Stimulated activated CD8-positive, alpha-beta memory T cell treated with anti-CD3 and anti-CD28 coated beads, Interleukin-7, amount 100 ng/mL, for 1 hour (primary cell): Measurements from ENCODE around the gene CSF1R.
"Not testable (repeated sequence)": the region's sequence is repeated elsewhere in the genome, so short reads cannot be mapped to it uniquely, and the experiment has no call there.

Experiments
- DNase-seq, 2 donors: peaks; one replicate each; pipeline ENCODE4 v3.0.0-alpha.2; 2020; ENCODE audit warnings: low read depth in 2 of 2

The CSF1R gene

GRCh38 chr5:150054569-150054968 lies 31.8 kb downstream of the CSF1R start:
- no peak for DNase-seq

DNA sequence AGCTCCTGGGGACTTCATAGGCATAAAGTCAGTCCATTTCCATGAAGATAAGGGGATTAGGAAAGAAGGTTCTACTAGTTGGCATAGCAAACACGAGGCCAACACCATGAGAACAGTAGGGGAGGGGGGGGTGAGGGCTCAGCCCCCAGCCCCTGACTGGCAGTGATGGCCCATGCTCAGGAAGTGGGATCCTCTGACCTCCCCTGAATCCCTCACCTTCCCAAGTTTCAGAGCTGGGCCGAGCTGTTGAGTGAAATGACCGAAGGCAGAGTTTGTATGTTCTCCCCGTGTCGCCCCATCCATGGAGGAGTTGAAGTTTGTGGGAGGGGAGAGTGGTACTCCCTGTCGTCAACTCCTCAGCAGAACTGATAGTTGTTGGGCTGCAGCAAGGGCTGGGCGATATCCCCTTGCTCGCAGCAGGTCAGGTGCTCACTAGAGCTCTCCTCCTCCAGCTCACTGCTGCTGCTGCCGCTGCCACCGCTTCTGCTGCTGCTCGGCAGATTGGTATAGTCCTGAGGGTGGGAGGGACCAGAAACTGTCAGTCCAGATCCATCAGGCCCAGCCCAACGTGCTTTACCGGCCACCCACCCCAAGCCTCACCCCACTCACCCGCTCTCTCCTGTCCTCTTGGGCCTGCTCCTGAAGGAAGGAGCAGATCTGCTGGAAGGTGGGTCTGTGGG lies 32.5 kb downstream of the CSF1R start:
- DNase-seq, result no peak

- DNase-seq, result no peak
These were observed 33.2 kb downstream of the CSF1R start for GRCh38 chr5:150052956-150053712.

DNA sequence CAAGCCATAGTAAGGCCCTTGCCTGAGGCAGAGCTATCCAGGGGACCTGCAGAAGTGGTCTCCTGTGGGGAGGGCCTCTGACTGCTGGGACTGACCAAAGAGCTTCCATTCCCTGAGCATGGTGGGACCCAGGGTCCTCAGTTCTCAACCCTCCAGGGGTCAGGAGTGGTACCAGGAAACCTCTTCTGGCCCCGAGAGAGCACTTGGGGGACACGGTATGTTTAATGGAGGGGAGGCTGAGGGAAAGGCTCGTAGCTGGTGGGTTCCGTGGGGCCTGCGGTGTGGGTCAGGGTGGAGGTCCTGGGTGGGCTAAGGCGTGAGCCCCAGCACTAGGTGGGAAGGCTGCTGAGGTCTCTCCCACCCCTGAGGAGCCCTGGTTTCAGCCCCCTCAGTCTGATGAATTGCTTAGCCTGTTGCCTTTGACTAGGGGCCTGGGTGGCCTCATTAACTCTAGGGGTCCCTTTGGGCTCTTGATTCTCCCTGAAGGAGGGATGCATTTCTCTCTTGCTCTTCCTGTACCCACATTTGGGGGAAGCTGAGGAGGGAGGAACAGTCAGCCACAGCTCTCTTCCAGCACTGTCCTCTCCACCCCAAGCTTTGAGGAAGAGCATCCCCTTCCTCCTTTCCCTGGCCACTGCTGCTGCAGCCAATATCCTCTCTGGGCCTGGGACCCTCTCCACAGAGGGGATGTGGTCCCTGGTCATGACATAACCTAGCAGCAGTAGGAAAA lies 34.0 kb downstream of the CSF1R start:
- DNase-seq, result no peak

DNA sequence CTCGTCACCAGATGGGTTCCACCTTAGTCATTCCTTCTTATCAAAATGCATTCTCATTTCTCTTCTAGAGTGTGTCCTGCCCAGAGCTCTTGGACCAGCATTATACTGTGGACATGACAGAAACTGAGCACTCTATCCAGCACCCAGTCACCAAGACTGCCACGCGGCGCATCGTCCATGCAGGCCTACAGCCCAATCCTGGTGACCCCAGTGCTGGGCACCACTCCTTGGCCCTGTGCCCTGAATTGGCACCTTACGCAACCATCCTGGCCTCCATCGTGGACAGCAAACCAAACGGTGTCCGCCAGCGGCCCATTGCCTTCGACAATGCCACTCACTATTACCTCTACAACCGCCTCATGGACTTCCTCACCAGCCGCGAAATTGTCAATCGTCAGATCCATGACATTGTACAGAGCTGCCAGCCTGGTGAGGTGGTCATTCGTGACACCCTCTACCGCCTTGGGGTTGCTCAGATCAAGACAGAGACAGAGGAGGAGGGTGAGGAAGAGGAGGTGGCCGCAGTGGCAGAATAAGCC lies 34.6 kb downstream of the CSF1R start:
- no peak for DNase-seq

DNA sequence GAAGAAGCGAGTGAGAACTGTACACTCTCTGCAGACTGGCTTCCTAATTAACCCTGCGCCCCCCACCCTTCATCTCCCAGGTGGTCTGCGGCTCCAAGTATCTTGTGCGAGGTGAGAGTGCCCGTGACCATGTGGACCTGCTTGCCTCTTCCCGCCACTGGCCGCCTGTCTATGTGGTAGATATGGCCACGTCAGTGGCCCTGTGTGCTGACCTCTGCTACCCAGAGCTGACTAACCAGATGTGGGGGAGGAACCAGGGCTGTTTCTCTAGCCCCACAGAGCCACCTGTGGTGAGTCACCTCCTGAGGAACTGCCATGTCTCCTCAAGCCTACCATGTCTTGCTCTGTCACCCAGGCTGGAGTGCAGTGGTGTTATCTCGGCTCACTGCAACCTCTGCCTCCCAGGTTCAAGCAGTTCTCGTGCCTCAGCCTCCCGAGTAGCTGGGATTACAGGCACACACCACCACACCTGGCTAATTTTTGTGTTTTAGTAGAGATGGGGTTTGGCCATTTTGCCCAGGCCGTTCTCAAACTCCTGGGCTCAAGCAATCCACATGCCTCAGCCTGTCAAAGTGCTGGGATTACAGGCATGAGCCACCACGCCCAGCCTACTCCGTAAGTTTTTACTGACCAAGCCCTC lies 36.1 kb downstream of the CSF1R start:
- not testable (repeated sequence) for DNase-seq

DNA sequence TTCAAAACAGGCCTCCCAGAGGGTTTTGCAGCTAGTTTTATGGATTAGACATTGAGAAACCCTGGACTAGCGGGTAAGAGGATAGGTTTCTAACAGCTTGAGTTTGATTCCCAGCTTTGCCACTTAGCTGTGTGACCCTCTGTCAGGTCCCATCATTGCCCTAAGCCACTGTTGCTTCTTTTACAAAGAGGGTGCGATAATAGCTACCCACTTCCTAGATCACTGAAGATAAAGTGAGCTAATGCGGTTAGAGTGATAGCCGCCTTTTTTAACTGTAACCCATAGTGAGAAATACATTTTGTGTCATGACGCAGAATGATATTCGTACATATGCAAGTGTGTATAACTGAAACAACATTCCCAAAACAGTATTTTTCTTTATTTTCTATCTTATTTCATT lies 40.3 kb downstream of the CSF1R start:
- no peak for DNase-seq

GRCh38 chr5:150045549-150045948 lies 40.8 kb downstream of the CSF1R start:
- no peak for DNase-seq

GRCh38 chr5:150044712-150045111 lies 41.6 kb downstream of the CSF1R start:
- no peak for DNase-seq

- no peak for DNase-seq
These were observed 42.0 kb downstream of the CSF1R start for GRCh38 chr5:150044329-150044681.

- DNase-seq, result no peak
These were observed 42.6 kb downstream of the CSF1R start for GRCh38 chr5:150043657-150044328.

DNA sequence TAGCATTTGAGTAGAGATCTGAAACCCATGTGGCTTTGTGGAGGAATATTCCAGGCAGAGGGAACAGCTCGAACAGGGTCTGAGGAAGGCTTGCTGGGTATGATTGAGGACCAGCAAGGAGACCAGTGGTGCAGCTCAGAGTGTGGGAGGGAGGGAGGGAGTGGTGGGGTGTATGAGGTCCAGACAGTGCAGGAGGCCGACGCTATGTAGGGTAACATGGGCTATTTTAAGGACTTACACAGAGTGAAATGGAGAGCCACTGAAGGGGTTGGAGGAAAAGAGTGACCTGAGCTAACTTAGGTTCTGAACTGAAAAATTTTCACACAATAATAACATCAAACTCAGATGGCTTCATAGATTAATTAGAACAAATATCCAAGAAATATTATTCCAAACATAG lies 43.9 kb downstream of the CSF1R start:
- no peak for DNase-seq

DNA sequence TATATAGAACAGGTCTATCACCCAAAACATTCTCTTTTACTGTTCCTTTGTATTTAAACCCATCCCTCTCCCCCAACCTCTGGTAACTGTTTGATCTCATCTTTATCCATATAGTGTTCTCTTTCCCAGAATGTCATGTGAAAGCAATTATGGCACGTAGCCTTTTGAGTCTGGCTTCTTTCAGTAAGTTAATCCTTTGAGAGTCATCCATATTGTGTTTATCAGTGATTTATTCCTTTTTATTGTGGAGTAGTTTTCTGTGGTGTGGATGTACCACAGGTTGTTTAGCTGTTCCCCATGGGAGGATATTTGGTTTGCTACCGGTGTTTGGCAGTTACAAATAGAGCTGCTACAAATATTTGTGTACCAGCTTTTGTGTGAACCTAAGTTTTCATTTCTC lies 47.8 kb downstream of the CSF1R start:
- DNase-seq, result no peak

- no peak for DNase-seq
These were observed 49.8 kb downstream of the CSF1R start for GRCh38 chr5:150036513-150036912.

- DNase-seq, result no peak
These were observed 51.0 kb downstream of the CSF1R start for GRCh38 chr5:150035139-150035895.

DNA sequence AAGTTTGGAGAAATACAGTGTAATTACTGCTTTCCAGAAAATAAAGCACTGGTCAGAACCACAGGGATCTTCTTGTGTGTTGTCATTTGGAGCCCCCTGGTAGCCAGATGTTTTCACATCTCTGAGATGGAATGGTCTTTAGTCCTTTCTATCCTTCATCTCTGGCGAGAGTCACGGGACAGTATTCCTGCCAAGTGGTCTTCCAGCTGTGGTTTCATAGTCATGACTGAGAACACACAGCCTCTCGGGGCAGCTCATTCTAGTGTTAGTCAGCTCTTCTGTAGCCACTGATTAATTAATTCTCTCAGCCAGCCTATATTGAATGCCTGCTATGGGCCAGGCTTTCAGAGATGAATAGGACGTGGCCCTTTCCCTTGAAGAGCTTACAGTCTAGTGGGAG lies 51.7 kb downstream of the CSF1R start:
- no peak for DNase-seq

GRCh38 chr5:150033334-150033733 lies 53.0 kb downstream of the CSF1R start:
- no peak for DNase-seq

DNA sequence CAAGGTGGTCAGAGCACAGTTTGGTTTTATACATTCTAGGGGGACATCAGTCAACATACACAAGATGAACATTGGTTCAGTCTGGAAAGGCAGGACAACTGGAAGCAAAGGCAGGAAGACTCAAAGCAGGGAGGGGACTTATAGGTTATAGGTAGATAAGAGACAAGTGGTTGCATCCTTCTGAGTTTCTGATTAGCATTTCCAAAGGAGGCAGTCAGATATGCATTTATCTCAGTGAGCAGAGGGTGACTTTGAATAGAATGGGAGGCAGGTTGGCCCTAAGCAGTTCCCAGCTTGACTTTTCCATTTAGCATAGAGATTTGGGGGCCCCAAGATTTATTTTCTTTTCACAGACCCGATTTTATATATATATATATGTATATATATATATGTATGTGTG lies 58.3 kb downstream of the CSF1R start:
- not testable (repeated sequence) for DNase-seq

DNA sequence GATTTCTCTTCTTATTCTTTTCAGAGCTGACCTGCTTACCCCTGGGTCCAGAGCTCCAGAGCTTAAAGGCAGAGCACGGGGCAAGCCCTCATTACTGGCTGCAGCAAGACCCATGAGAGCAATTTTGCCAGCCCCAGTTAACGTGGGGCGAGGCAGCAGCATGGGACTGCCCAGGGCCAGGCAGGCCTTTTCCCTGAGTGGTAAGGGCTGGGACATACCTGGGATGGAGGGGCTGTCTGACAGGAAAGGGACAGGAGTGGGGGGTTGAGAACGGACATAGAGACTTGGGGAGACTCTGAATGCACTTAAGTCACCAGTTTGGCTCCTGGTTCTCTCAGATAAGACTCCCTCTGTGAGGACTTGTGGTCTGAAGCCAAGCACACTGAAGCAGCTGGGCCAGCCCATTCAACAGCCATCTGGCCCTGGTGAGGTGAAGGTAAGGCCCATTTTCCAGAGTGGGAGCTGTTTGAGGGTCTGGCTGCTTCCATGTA lies 59.6 kb downstream of the CSF1R start:
- no peak for DNase-seq

GRCh38 chr5:150024346-150024984 lies 61.9 kb downstream of the CSF1R start:
- no peak for DNase-seq
